ENCODE results near the gene HSPG2. TPM values are rescaled to one million over a fixed set of nuclear protein-coding genes. Genes with fewer than 3 reads are reported as not detected.
"Not testable (repeated sequence)": the region's sequence is repeated elsewhere in the genome, so short reads cannot be mapped to it uniquely, and the experiment has no call there.

HSPG2 gene
- total RNA-seq, 2 donors from 2014 or later = 148 to 152 TPM

DNA sequence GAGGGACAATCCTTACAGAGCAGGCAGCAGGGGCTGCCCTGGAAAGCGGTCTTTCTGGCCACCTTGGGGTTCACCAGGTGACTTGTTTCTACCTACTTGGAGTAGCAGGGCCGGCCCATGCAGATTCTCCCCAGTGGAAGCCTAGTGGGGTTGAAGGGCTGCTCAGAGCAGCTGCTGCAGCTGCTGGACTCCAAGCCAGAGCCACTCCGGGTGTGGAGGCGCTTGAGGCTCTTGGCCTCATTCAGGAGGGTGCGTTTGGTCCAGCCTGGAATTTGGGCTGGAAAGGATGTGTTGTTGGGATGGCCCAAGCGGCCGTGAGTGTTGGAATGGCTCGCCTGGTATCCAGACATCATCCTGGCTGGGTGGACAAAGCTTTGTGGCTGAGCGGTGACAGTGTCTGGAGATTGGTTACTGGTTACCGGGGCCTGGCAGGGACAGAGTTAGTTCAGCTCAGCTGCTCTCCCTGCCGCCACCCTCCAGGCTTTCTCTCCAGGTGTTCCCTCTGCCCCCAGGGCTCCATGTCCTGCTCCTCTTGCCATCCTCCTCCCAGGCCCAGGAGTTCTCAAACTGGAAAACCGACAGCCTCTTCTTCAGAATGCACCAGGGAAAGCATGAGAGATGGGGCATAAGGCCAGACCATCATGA, 14.2 kb upstream of the HSPG2 start:
- H3K27ac ChIP-seq = no peak overlapping the region
- TF ChIP-seq, protein P1, sequence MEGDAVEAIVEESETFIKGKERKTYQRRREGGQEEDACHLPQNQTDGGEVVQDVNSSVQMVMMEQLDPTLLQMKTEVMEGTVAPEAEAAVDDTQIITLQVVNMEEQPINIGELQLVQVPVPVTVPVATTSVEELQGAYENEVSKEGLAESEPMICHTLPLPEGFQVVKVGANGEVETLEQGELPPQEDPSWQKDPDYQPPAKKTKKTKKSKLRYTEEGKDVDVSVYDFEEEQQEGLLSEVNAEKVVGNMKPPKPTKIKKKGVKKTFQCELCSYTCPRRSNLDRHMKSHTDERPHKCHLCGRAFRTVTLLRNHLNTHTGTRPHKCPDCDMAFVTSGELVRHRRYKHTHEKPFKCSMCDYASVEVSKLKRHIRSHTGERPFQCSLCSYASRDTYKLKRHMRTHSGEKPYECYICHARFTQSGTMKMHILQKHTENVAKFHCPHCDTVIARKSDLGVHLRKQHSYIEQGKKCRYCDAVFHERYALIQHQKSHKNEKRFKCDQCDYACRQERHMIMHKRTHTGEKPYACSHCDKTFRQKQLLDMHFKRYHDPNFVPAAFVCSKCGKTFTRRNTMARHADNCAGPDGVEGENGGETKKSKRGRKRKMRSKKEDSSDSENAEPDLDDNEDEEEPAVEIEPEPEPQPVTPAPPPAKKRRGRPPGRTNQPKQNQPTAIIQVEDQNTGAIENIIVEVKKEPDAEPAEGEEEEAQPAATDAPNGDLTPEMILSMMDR (IDR thresholded peaks at IDR 0.05) = no peak
- no peak overlapping the region for H3K4me3 ChIP-seq
- H3K9me3 ChIP-seq = no peaks in the 10 kb centered on the region
- H3K4me1 ChIP-seq = no peaks in the 10 kb centered on the region
- no peaks in the 10 kb centered on the region for H3K27me3 ChIP-seq
- intact Hi-C loops (cut with DNase I) = no loop called here
- H3K36me3 ChIP-seq = no peaks in the 10 kb centered on the region
- no peak for DNase-seq
- H3K9ac ChIP-seq (ENCODE audit: low read depth in 2 of 2, low read length in 2 of 2) = no peak overlapping the region

DNA sequence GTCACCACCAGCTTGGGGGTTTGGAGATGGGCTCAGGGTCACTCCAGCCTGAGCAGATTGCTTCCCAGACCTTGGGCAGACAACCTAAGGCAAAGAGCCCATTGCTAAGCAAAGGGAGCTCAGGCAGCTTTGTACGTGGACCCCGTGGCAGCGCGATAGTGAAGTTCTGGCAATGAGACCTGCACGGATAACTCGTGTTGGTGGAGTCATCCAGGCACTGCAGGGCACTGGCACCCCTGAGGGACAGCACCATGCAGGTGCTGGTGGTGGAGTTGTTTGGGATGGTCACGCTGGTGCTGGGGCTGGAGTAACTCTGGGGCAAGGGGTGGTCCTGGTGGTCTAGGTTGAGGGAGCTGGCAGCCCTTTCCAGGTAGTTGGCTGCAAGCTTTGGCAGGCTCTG, 13.6 kb upstream of the HSPG2 start:
- no peak overlapping the region for H3K27ac ChIP-seq
- H3K9ac ChIP-seq (ENCODE audit: low read depth in 2 of 2, low read length in 2 of 2) = no peak overlapping the region
- no peaks in the 10 kb centered on the region for H3K4me1 ChIP-seq
- no peaks in the 10 kb centered on the region for H3K36me3 ChIP-seq
- no peak for DNase-seq
- H3K9me3 ChIP-seq = no peaks in the 10 kb centered on the region
- intact Hi-C loops (cut with DNase I) = no loop called here
- TF ChIP-seq, protein P1 (IDR thresholded peaks at IDR 0.05) = no peak
- H3K4me3 ChIP-seq = no peak overlapping the region
- no peaks in the 10 kb centered on the region for H3K27me3 ChIP-seq

DNA sequence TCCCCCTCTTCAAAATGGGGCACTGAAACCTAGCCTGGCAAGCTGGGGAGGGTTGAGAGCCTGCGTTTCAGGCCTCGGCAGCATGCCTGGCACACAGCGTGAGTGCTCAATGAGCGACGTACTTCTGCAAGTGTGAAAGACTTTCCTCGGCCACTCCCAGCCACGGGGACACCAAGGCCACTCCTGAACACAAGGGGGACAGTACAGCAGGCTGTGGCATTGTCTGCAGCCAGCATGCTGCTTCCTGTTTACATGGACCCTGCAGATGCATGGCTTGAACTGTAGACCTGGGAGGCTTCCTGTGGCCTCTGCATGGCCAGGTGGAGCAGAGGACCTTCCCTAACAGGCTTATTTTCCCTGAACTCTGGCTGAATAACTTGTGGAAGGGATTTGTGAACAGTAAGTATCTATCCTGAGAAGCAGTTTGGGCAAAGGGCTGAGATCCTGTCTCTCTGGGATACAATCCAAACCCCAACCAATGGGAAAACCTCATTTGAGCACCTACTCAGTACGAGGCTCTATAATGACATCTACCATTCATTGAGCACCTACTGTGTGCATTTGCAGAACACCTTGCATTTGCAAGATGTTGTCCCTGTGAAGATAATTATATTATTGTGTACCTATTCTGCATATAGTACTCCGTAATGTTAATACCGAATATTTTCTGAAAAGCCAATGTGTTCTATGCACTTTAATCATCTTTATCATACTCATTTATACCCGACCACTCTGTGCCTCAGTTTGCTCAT, 9.9 kb upstream of the HSPG2 start:
- no peak for DNase-seq
- no peak overlapping the region for H3K9ac ChIP-seq (ENCODE audit: low read depth in 2 of 2, low read length in 2 of 2)
- H3K36me3 ChIP-seq = no peaks in the 10 kb centered on the region
- no peaks in the 10 kb centered on the region for H3K27me3 ChIP-seq
- intact Hi-C loops (cut with DNase I) = no loop called here
- TF ChIP-seq, protein P1 (IDR thresholded peaks at IDR 0.05) = no peak
- H3K4me3 ChIP-seq = no peak overlapping the region
- H3K27ac ChIP-seq = no peak overlapping the region
- no peaks in the 10 kb centered on the region for H3K9me3 ChIP-seq
- H3K4me1 ChIP-seq = no peaks in the 10 kb centered on the region

DNA sequence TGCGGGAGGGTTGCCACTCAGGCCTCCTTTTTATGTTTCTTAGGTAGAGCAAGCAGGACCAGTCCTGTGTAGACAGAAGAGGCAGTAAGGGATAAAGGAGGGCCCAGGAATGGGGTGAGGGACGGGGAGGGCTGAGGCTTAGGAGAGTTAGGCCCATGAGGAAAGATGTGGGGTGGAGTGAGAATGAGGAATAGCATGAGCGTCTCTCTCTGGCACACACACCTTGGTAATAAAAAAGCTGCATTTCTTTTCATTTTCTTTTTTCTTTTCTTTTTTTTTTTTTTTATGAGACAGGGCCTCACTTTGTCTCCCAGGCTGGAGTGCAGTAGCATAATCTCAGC, 7.6 kb upstream of the HSPG2 start:
- Histone ChIP-seq H3K4me3 (no peak overlapping the region), H3K9me3 (no peaks in the 10 kb centered on the region), H3K27me3 (no peaks in the 10 kb centered on the region), H3K27ac (no peak overlapping the region), H3K4me1 (peaks cover 3% of the 10 kb centered on the region), H3K9ac (ENCODE audit: low read depth in 2 of 2, low read length in 2 of 2) (no peak overlapping the region), H3K36me3 (no peaks in the 10 kb centered on the region)
- DNase-seq = no peak
- intact Hi-C loops (cut with DNase I) = loop anchor here (5.0 kb wide), 1 partner anchor 47 kb away; no protein-coding TSS in a partner anchor
- TF ChIP-seq, protein P1 (IDR thresholded peaks at IDR 0.05) = no peak

DNA sequence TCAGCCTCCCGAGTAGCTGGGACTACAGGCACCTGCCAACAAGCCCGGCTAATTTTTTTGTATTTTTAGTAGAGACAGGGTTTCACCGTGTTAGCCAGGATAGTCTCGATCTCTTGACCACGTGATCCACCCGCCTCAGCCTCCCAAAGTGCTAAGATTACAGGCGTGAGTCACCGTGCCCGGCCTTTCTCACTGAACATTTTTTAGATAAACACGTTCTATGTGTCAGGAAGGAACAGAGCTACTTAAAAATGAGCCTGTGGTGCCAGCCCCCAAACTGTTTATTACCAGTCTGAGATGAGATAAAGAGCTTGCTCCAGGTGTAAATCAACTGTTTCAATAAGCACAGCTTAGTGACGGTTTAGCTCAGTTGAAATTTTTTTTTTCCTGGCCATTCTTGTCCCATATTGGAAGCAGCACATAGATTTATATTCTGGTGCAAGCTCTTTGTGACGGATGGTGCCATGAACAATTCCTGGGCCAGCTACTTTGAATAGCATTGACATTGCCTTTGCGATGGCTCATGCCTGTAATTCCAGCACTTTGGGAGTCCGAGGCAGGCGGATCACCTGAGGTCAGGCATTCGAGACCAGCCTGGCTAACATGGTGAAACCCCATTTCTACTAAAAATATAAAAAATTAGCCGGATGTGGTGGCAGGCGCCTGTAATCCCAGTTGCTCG, 6.0 kb upstream of the HSPG2 start:
- H3K9ac ChIP-seq (ENCODE audit: low read depth in 2 of 2, low read length in 2 of 2) = not testable (repeated sequence)

More for the DNA sequence above, 6.0 kb upstream of the HSPG2 start:
- H3K27me3 ChIP-seq, H3K9me3 ChIP-seq, H3K4me1 ChIP-seq, DNase-seq, H3K36me3 ChIP-seq, H3K4me3 ChIP-seq: not testable (repeated sequence)
- peak overlapping the region; percentile 22 for H3K27ac ChIP-seq
- intact Hi-C loops (cut with DNase I) = loop anchor here (5.0 kb wide), 1 partner anchor 46 kb away; no protein-coding TSS in a partner anchor

Data from colonic mucosa (tissue), 4 donors.